BLaER1 treated with 17β-estradiol and CSF1 and Interleukin-3, amounts not matched to agents 10 nM and 100 nM (cell line): ENCODE measurements around the gene C3orf62.
"Not testable (repeated sequence)": the region's sequence is repeated elsewhere in the genome, so short reads cannot be mapped to it uniquely, and the experiment has no call there.

Experiments used
- H3K27ac ChIP-seq, 11 experiments: shearing (Covaris generic); formaldehyde crosslinking; 2 replicates each; pipeline ENCODE4 v1.8.1; 2022
- H3K27me3 ChIP-seq, 11 experiments: shearing (Covaris generic); formaldehyde crosslinking; 2 replicates each; pipeline ENCODE4 v1.8.1; 2022
- H3K36me3 ChIP-seq, 11 experiments: shearing (Covaris generic); formaldehyde crosslinking; 2 replicates each; pipeline ENCODE4 v1.8.1; 2022
- H3K4me1 ChIP-seq, 10 experiments: shearing (Covaris generic); formaldehyde crosslinking; 2 replicates each; pipeline ENCODE4 v1.8.1; 2022
- H3K4me2 ChIP-seq, 11 experiments: shearing (Covaris generic); formaldehyde crosslinking; 2 replicates each; pipeline ENCODE4 v1.8.1; 2022
- H3K4me3 ChIP-seq, 10 experiments: shearing (Covaris generic); formaldehyde crosslinking; 2 replicates each; pipeline ENCODE4 v1.8.1; 2022
- H3K9ac ChIP-seq, 11 experiments: shearing (Covaris generic); formaldehyde crosslinking; 2 replicates each; pipeline ENCODE4 v1.8.1; 2022
- H3K9me3 ChIP-seq, 11 experiments: shearing (Covaris generic); formaldehyde crosslinking; replicated peaks in 1 of 11; 2 replicates each; pipeline ENCODE4 v1.8.1; 2022
- H4K20me1 ChIP-seq, 11 experiments: shearing (Covaris generic); formaldehyde crosslinking; 2 replicates each; pipeline ENCODE4 v1.8.1; 2022
- Cebpa-rat ChIP-seq, 11 experiments: shearing (Covaris generic); IDR thresholded peaks; 2 replicates each; pipeline ENCODE4 v1.8.1; 2022

Gene C3orf62

DNA sequence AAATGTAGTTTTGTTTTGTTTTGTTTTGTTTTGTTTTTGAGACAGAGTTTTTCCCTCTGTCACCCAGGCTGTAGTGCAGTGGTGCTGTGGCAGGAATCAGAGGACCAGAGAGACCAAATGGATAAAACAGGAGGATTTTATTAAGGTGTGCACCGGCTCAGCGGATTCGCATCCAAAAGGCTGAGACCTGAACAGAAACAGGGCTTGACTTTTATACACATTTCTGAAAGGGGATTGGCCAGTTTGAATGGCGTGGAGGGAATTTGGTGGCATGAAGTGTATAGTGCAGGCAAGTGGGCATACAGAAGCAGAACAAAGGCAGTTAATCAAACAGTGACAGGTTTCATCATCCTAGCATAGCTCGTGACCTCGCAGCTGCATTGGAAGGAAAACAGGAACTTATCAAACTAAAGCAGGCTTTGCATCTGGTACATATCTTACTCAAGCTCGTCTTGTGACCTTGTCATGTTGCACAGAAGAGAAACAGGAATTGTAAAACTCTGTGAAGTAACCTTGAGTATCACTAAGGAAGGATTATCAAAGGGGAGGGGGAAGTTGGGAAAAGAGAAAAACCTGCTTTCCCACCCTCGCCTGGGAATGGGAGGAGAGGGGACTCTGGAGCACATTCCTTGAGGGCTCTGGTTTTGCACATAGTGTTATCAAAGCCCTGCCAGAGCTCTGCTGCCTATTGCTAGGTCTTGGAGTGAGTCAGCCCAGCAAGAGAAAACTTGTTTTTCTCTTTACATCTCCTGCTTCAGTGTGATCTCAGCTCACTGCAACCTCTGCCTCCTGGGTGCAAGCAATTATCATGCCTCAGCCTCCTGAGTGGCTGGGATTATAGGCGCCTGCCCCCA, 38.5 kb downstream of the C3orf62 start:
- H3K4me3 ChIP-seq = peak overlapping the region in 1 of 10 experiments; percentile 4; a peak in 1 of 20 replicates

DNA sequence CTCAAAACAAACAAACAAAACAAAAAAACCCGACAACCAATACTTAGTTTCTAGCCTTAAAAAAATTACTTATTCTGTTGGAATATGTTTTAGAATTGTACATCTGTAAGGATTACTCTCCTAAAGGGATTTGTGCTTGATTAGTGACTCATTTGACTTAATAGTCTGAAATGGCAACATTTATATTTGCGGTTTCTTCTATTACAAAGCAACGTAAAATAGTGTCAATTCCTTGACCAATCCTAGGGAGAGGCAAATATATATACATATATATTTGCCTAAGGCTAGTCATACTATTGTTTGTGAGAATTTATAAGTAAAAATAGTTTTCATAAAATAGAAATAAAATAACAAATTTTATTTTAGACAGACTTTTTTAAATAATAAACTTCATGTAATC, 39.7 kb downstream of the C3orf62 start:
- Histone ChIP-seq H3K9ac (peak overlapping the region in 3 of 11 experiments; percentile 77 to 90 (median 80); a peak in 5 of 22 replicates), H3K27me3 (no peaks in the 10 kb centered on the region), H3K4me1 (peaks cover 24 to 62% (median 27%) of the 10 kb centered on the region in 10 experiments), H3K27ac (peak overlapping the region; percentile 91 to 99 (median 93)), H3K4me3 (no peak overlapping the region), H3K4me2 (peak overlapping the region in 2 of 11 experiments; percentile 61 to 80; a peak in 3 of 22 replicates), H4K20me1 (no peaks in the 10 kb centered on the region), H3K9me3 (peaks cover 46 to 81% (median 69%) of the 10 kb centered on the region in 11 experiments), H3K36me3 (0 out of 22 replicates have a peak, but pooled peaks cover 0 to 10% (median 0%) of the 10 kb centered on the region in 11 experiments)
- TF ChIP-seq Cebpa-rat (IDR thresholded peaks at IDR 0.05) = no peak

More for the DNA sequence above, 38.5 kb downstream of the C3orf62 start:
- peak; percentile 86 to 99 (median 94) for TF ChIP-seq Cebpa-rat (IDR thresholded peaks at IDR 0.05)
- Histone ChIP-seq H4K20me1 (no peaks in the 10 kb centered on the region), H3K36me3 (0 out of 22 replicates have a peak, but pooled peaks cover 0 to 10% (median 0%) of the 10 kb centered on the region in 11 experiments), H3K27ac (peak overlapping the region; percentile 91 to 99 (median 93)), H3K4me2 (peak overlapping the region; percentile 33 to 84 (median 53)), H3K9me3 (peaks cover 34 to 70% (median 58%) of the 10 kb centered on the region in 11 experiments), H3K27me3 (no peaks in the 10 kb centered on the region), H3K4me1 (peaks cover 24 to 68% (median 27%) of the 10 kb centered on the region in 10 experiments), H3K9ac (peak overlapping the region; percentile 71 to 90 (median 80))

DNA sequence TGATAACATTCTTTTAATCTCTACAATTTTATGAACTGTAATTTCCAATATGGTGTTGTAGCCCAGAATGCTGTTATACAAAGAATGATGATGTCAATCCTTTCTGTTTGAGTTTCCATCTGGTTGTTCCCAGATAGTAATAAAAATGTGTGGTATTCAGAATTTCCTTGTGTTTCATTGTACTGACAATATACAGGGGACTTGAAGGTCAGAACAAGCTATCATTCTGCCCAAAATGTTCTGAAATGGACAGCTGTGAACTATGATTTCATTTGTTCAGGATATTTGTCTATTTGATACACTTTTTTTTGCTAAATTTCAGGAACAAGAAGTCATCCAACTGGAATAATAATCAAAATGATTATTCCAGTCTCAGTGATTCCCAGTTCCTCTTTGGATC, 40.8 kb downstream of the C3orf62 start:
- peaks cover 57 to 92% (median 80%) of the 10 kb centered on the region in 11 experiments for H3K9me3 ChIP-seq
- H3K27ac ChIP-seq = peak overlapping the region in 10 of 11 experiments; percentile 10 to 99 (median 93); a peak in 13 of 22 replicates
- H3K4me3 ChIP-seq = no peak overlapping the region; a peak in 1 of 20 replicates
- H3K9ac ChIP-seq = no peak overlapping the region; a peak in 1 of 22 replicates
- no peaks in the 10 kb centered on the region for H4K20me1 ChIP-seq
- 0 out of 22 replicates have a peak, but pooled peaks cover 0 to 10% (median 0%) of the 10 kb centered on the region in 11 experiments for H3K36me3 ChIP-seq
- TF ChIP-seq Cebpa-rat (IDR thresholded peaks at IDR 0.05) = no peak
- no peaks in the 10 kb centered on the region for H3K27me3 ChIP-seq
- peaks cover 24 to 51% (median 27%) of the 10 kb centered on the region in 10 experiments for H3K4me1 ChIP-seq
- H3K4me2 ChIP-seq = peak overlapping the region in 2 of 11 experiments; percentile 5 to 6; a peak in 2 of 22 replicates

DNA sequence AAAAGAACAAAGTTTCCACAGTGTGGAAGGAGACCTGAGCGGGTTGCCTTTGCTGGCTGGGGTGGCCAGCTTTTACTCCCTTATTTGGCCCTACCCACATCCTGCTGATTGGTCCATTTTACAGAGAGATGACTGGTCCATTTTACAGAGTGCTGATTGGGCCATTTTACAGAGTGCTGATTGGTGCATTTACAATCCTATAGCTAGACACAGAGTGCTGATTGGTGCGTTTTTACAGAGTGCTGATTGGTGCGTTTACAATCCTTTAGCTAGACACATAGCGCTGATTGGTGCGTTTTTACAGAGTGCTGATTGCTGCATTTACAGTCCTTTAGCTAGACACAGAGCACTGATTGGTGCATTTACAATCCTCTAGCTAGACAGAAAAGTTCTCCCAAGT, 48.2 kb downstream of the C3orf62 start:
- peaks cover 82 to 100% (median 100%) of the 10 kb centered on the region in 11 experiments for H3K9me3 ChIP-seq
- not testable (repeated sequence) for H3K9ac ChIP-seq, H3K36me3 ChIP-seq, H3K27me3 ChIP-seq, H3K4me3 ChIP-seq, H3K4me1 ChIP-seq, H4K20me1 ChIP-seq, H3K27ac ChIP-seq, H3K4me2 ChIP-seq

DNA sequence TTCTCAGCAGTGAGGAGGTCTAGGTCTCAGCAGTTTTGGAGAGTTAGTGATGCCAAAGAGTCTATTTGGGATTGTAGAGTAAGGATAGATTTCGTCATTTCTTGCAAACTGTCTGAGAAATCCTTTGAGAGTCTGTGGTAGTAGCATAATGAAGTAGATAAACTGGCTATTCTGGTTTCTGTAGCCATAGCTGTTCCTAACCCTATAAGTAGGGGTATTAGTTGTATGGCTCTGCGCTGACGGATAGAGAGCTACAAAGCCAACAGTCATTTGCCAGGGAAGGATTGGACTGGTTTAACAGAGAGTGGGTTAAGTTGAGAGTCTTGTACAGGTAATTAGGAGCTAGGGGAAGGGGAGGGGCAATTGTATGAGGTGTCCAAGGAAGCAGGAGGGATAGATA, 55.0 kb downstream of the C3orf62 start:
- Histone ChIP-seq H3K36me3 (no peaks in the 10 kb centered on the region; a peak in 1 of 22 replicates), H3K9ac (no peak overlapping the region), H3K27ac (no peak overlapping the region), H3K27me3 (no peaks in the 10 kb centered on the region), H3K9me3 (peaks cover 59 to 94% (median 82%) of the 10 kb centered on the region in 11 experiments), H3K4me1 (peaks cover 0 to 7% (median 0%) of the 10 kb centered on the region in 10 experiments; a peak in 1 of 20 replicates), H4K20me1 (no peaks in the 10 kb centered on the region), H3K4me2 (no peak overlapping the region), H3K4me3 (no peak overlapping the region)
- no peak for TF ChIP-seq Cebpa-rat (IDR thresholded peaks at IDR 0.05)

DNA sequence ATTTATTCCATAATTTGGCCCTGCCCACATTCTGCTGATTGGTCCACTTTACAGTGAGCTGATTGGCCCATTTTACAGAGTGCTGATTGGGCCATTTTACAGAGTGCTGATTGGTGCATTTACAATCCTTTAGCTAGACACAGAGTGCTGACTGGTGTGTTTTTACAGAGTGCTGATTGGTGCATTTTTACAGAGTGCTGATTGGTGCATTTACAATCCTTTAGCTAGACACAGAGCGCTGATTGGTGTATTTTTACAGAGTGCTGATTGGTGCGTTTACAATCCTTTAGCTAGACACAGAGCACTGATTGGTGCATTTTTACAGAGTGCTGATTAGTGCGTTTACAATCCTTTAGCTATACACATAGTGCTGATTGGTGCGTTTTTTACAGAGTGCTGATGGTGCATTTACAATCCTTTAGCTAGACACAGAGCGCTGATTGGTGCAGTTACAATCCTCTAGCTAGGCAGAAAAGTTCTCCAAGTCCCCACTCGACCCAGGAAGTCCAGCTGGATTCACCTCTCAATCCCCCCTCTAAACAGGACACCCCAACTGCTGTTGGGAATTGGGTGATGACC, 56.0 kb downstream of the C3orf62 start:
- H3K4me1 ChIP-seq, H3K27ac ChIP-seq, H3K4me2 ChIP-seq: not testable (repeated sequence)

DNA sequence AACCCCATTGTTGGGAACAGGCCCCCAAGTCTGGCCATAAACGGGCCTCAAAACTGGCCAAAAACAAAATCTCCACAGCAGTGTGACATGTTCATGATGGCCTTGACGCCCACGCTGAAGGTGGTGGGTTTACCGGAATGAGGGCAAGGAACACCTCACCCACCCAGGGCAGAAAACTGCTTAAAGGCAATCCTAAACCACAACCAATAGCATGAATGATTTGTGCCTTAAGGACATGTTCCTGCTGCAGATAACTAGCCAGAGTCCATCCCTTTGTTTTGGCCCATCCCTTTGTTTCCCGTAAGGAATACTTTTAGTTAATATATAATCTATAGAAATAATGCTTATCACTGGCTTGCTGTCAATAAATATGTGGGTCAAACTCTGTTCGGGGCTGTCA, 57.9 kb downstream of the C3orf62 start:
- TF ChIP-seq Cebpa-rat (IDR thresholded peaks at IDR 0.05) = no peak
- Histone ChIP-seq H3K4me1 (peaks cover 0 to 7% (median 0%) of the 10 kb centered on the region in 10 experiments; a peak in 1 of 20 replicates), H3K4me2 (no peak overlapping the region), H3K9me3 (peaks cover 62 to 94% (median 78%) of the 10 kb centered on the region in 11 experiments), H3K27me3 (no peaks in the 10 kb centered on the region), H3K36me3 (no peaks in the 10 kb centered on the region; a peak in 1 of 22 replicates), H3K27ac (peak overlapping the region in 3 of 11 experiments; percentile 29 to 49 (median 38); a peak in 3 of 22 replicates), H4K20me1 (no peaks in the 10 kb centered on the region), H3K4me3 (no peak overlapping the region), H3K9ac (no peak overlapping the region)

More for the DNA sequence above, 56.0 kb downstream of the C3orf62 start:
- not testable (repeated sequence) for H3K4me3 ChIP-seq, H4K20me1 ChIP-seq, H3K27me3 ChIP-seq, H3K36me3 ChIP-seq, H3K9ac ChIP-seq
- H3K9me3 ChIP-seq = peaks cover 59 to 94% (median 80%) of the 10 kb centered on the region in 11 experiments
